ENCODE results near the gene GAGE10.
"Not testable (repeated sequence)": the region's sequence is repeated elsewhere in the genome, so short reads cannot be mapped to it uniquely, and the experiment has no call there.

Gene GAGE10

DNA sequence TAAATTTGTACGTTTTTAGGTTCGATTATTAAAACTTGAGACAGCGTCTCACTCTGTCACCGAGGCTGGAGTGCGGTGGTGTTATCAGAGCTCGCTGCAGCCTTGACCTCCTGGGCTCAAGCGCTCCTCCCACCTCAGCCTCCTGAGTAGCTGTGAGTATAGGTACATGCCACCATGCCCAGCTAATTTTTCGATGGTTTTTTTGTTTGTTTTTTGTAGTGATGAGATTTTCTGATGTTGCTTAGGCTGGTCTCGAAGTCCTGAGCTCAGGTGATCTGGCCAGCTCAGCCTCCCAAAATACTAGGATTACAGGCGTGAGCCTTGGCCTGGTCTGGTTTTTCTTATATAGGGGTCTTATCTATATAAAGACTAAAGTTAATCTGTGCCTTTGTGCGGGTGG is 27.0 kb downstream of the GAGE10 start:
- DNase-seq, result not testable (repeated sequence)

DNA sequence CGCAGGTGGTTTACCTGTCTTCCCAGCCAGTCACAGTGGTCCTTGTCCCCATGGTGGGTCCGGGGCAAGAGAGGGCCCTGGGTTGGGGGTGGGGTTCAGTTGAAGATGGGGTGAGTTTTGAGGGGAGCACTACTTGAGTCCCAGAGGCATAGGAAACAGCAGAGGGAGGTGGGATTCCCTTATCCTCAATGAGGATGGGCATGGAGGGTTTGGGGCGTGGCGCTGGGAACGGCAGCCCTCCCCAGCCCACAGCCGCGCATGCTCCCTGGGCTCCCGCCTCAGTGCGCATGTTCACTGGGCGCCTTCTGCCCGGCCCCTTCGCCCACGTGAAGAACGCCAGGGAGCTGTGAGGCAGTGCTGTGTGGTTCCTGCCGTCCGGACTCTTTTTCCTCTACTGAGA is 27.8 kb downstream of the GAGE10 start, which contains the start of gene GAGE13:
Gene GAGE13, plus strand, starts transcription at position 301 of the 400 bp plus-strand sequence. CDS start 1,156 bp downstream, outside the sequence.
- not testable (repeated sequence) for DNase-seq

DNA sequence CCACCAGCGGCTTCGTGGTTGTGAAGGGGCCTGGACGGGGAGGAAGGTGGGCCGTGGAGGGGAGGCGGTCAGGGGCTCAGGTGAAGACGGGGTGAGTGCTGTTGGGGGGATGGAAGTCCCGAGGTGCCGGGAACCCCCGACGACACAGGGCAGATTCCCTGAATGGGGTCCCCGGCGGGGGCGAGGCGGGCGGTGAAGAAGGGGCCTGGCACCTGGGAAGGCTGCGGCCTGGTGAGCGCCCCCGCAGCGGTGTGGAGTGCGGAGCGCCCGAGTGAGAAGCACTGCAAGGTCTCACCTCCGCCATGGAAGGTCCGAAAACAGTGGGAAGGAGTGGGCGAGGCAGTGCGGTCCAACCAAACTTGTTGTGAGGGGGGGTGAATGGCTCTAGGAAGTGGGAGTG is 28.4 kb downstream of the GAGE10 start:
- not testable (repeated sequence) for DNase-seq

GRCh38 chrX:49341449-49341848 is 38.0 kb downstream of the GAGE10 start:
- not testable (repeated sequence) for DNase-seq

DNA sequence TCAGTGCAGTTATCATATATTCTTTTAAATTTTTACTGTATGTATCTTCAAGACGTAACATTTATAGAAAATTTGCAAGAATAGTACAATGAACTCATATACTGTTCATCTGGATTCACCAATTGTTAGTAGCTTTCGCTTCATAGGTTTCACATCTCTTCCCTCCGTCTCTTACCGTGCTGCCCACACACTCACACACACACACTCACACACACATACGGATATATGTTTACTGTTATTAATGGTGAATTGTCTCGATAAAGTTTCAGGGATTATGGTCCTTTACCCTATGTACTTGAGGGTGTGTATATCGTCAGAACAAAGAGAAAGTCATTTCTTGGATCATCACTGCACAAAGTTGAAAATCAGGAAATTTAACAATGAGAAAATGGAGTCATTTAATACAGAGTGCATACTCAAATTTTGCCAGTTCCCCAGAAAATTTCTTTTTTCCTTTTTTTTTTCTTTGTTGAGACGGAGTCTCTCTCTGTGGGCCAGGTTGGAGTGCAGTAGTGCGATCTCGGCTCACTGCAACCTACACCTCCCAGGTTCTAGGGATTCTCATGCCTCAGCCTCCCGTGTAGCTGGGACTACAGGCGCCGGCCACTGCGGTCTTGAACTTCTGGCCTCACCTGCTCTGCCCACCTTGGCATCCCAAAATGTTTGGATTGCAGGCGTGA is 41.2 kb downstream of the GAGE10 start:
- not testable (repeated sequence) for DNase-seq

DNA sequence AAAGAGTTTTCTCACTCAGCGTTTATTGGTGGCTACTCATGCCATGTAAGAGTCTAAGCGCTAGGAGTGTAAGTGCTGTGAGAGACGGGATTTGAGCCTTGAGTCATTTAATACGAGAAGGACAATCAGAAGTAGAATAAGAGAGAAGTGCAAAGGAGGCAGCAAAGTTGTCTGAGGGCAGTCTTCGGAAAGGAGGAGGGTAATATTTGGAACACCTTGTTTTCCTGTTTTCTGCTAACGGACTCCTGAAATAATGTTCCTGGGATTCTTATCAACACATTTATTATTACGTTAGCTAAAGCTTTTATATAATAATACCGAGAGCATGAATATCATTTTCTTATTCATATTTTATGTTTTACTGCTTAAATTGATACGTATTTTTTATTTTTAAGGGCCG is 42.0 kb downstream of the GAGE10 start:
- not testable (repeated sequence) for DNase-seq

DNA sequence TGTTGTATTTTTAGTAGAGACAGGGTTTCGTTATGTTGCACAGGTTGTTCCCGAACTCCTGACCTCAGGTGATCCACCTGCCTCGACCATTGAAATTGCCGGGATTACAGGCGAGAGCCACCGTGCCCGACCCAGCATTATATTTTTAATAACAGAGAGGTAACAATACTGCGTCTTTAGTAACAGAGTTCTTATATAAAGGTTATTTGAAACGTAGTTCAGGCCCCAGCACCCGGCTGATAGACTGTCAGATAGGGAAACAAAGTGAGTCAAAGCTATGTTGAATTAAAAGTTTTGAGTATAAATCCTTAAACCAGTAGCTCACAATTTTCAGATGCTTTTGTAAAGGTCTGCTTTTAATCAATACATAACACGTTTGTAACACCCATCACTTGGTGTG is 42.7 kb downstream of the GAGE10 start:
- DNase-seq, result not testable (repeated sequence)
